Right cardiac atrium (tissue), 5 donors: Measurements from ENCODE around the gene ZC3H4. TPM values are rescaled to one million over a fixed set of nuclear protein-coding genes. Genes with fewer than 3 reads are reported as not detected.

Experiments used
- ATAC-seq, 2 donors: fragments of 200-7000 bp; cut with Tn5 transposase; one replicate each; pipeline versions ENCODE4 v1.8.0 to v1.9.1; 2020; ENCODE audit warnings: moderate library complexity in 2 of 2, mild to moderate bottlenecking in 1 of 2
- DNase-seq, 3 donors: peaks; one replicate each; pipeline ENCODE4 v3.0.0-alpha.2; 2020
- H3K27ac ChIP-seq: one replicate; pipeline ENCODE4 v1.5.1; 2013; ENCODE audit warnings: mild to moderate bottlenecking, low read length, control low read depth, moderate library complexity
- H3K27me3 ChIP-seq: one replicate; pipeline ENCODE4 v1.6.1; 2013; ENCODE audit not compliant: control insufficient read depth, insufficient read depth
- H3K4me1 ChIP-seq: one replicate; pipeline ENCODE4 v1.6.1; 2013; ENCODE audit warnings: low read length; ENCODE audit not compliant: control insufficient read depth, insufficient read depth
- H3K4me3 ChIP-seq: one replicate; pipeline ENCODE4 v1.5.1; 2013; ENCODE audit warnings: low read length, control low read depth
- H3K9me3 ChIP-seq: one replicate; pipeline ENCODE4 v1.6.1; 2013; ENCODE audit warnings: low read length; ENCODE audit not compliant: control insufficient read depth
- WGBS: extraction: QIAGEN DNeasy Blood & Tissue Kit; methylation state at CpG from one replicate; pipeline ENCODE4 v1.1.7; 2013; 5-methylcytosine and 5-hydroxymethylcytosine counted together
- intact Hi-C, 4 donors: fragments of 100-400 bp; cut with DNase I; formaldehyde crosslinking; loops; one replicate each; pipeline versions ENCODE4 v1.11.0 to v1.14.0; 2022 to 2023
- polyA plus RNA-seq: library from polyadenylated mRNA; stranded (reverse); fragments of 200-250 nt; gene quantifications from one replicate; pipeline ENCODE4 v1.2.3, GENCODE V29; 2013
- total RNA-seq, 4 donors: library from RNA; stranded (reverse); fragmentation: NEBNext Ultra II Directional; extraction: Animal tissue kit (Norgen Biotek cat#: 25700); gene quantifications; one replicate each; pipeline ENCODE4 v1.2.1, GENCODE V29; 2021
- donor health status: healthy with polysubstance abuse.
- donor health status: DM: no; HTN: yes; CAD: no.
- donor health status: DM: no; HTN: no; CAD: no.
- donor health status: DM: no; HTN: yes; CAD: no; lungs with severe emphysema.
- donor health status: DM: yes; HTN: yes; CAD: no.

Gene ZC3H4
- total and polyA plus RNA-seq, 5 donors = 12.4 to 27.7 (median 26.4) TPM

DNA sequence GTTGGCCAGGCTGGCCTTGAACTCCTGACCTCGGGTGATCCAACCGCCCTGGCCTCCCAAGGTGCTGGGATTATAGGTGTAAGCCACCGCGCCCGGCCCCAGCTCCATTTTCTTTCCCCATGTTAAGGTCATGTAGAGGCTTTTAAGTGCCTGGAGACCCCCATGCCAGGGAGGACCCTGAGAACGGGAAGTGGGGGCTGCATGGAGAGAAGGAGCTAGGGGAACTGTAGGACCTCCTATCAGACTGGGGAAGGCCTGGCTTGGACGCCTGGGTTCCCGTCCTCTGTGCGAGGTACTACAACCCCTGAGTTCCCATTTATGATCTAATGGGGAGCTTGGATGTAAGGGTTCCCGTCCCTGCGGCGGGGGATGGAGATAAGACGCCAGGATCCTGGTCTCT, 94.7 kb downstream of the ZC3H4 start:
- intact Hi-C loops = no loop called here
- H3K9me3 ChIP-seq = no peaks in the 10 kb centered on the region
- no peak overlapping the region for H3K27ac ChIP-seq
- H3K4me3 ChIP-seq = no peak overlapping the region
- H3K27me3 ChIP-seq = no peaks in the 10 kb centered on the region
- ATAC-seq = no peak
- no peak for DNase-seq
- 54% methylated on average over 13 of the region's 13 CpGs for WGBS
- H3K4me1 ChIP-seq = peaks cover 3% of the 10 kb centered on the region

Other genes with a start within 250 kb of the ZC3H4 start
- under 1 TPM; 0.24 to 0.77 (median 0.39) TPM for gene NPAS1, start 93.9 kb downstream of the ZC3H4 start, total RNA-seq
- gene NPAS1, start 93.9 kb downstream of the ZC3H4 start, polyA plus RNA-seq = 0.91 TPM
- gene TMEM160, start 65.2 kb downstream of the ZC3H4 start, total RNA-seq = 10 to 100 TPM; 33.9 to 40.9 (median 36.2) TPM
- gene TMEM160, start 65.2 kb downstream of the ZC3H4 start, polyA plus RNA-seq = 16.2 TPM
- gene SAE1, start 17.1 kb upstream of the ZC3H4 start, total RNA-seq = 10 to 100 TPM; 49.1 to 57.0 (median 53.5) TPM
- 34.0 TPM for gene SAE1, start 17.1 kb upstream of the ZC3H4 start, polyA plus RNA-seq
- gene BBC3, start 117.4 kb upstream of the ZC3H4 start, total RNA-seq = 1 to 10 TPM; 2.1 to 4.3 (median 4.0) TPM
- gene BBC3, start 117.4 kb upstream of the ZC3H4 start, polyA plus RNA-seq = 3.4 TPM
- 10 to 100 TPM; 18.1 to 27.5 (median 22.4) TPM for gene CCDC9, start 142.7 kb upstream of the ZC3H4 start, total RNA-seq
- gene CCDC9, start 142.7 kb upstream of the ZC3H4 start, polyA plus RNA-seq = 27.8 TPM
- 10 to 100 TPM; 13.3 to 16.9 (median 15.0) TPM for gene INAFM1, start 161.1 kb upstream of the ZC3H4 start, total RNA-seq
- 7.0 TPM for gene INAFM1, start 161.1 kb upstream of the ZC3H4 start, polyA plus RNA-seq
- 10 to 100 TPM in 1 of 4 donors, 1 to 10 TPM in 3; 5.9 to 11.7 (median 6.9) TPM for gene C5AR1, start 196.1 kb upstream of the ZC3H4 start, total RNA-seq
- gene C5AR1, start 196.1 kb upstream of the ZC3H4 start, polyA plus RNA-seq = 2.3 TPM
- gene C5AR2, start 218.4 kb upstream of the ZC3H4 start, total RNA-seq = 1 to 10 TPM in 3 of 4 donors, under 1 TPM in 1; 0.65 to 2.5 (median 1.4) TPM
- 0.79 TPM for gene C5AR2, start 218.4 kb upstream of the ZC3H4 start, polyA plus RNA-seq
- gene DHX34, start 235.5 kb upstream of the ZC3H4 start, total RNA-seq = 1 to 10 TPM; 5.5 to 8.1 (median 6.1) TPM
- 5.5 TPM for gene DHX34, start 235.5 kb upstream of the ZC3H4 start, polyA plus RNA-seq